ENCODE measurements around the gene IFNLR1.
"Not testable (repeated sequence)": the region's sequence is repeated elsewhere in the genome, so short reads cannot be mapped to it uniquely, and the experiment has no call there.

IFNLR1 gene

GRCh38 chr1:24186993-24187790, at the start of gene IFNLR1:
TSS of gene IFNLR1 (minus strand) at chr1:24187289. CDS start at chr1:24187248, 41 bp downstream.
- peak; percentile 61 for DNase-seq (ENCODE audit: low read depth)

- no peak for DNase-seq (ENCODE audit: low read depth)
These were observed 49.1 kb upstream of the IFNLR1 start for GRCh38 chr1:24235921-24236788.

- no peak for DNase-seq (ENCODE audit: low read depth)
These were observed 46.9 kb upstream of the IFNLR1 start for GRCh38 chr1:24233684-24234600.

- DNase-seq (ENCODE audit: low read depth): no peak
These were observed 44.6 kb upstream of the IFNLR1 start for GRCh38 chr1:24231701-24232100.

- DNase-seq (ENCODE audit: low read depth): no peak
These were observed 41.2 kb upstream of the IFNLR1 start for GRCh38 chr1:24228311-24228710.

- no peak for DNase-seq (ENCODE audit: low read depth)
These were observed 39.7 kb upstream of the IFNLR1 start for GRCh38 chr1:24226749-24227148.

GRCh38 chr1:24224761-24225160, 37.7 kb upstream of the IFNLR1 start:
- no peak for DNase-seq (ENCODE audit: low read depth)

GRCh38 chr1:24224086-24224485, 37.0 kb upstream of the IFNLR1 start:
- no peak for DNase-seq (ENCODE audit: low read depth)

GRCh38 chr1:24222793-24223192, 35.7 kb upstream of the IFNLR1 start:
- no peak for DNase-seq (ENCODE audit: low read depth)

GRCh38 chr1:24222008-24222605, 35.0 kb upstream of the IFNLR1 start:
- no peak for DNase-seq (ENCODE audit: low read depth)

- no peak for DNase-seq (ENCODE audit: low read depth)
These were observed 34.2 kb upstream of the IFNLR1 start for GRCh38 chr1:24221246-24221645.

GRCh38 chr1:24216276-24217074, 29.4 kb upstream of the IFNLR1 start:
- no peak for DNase-seq (ENCODE audit: low read depth)

GRCh38 chr1:24215226-24215814, 28.2 kb upstream of the IFNLR1 start:
- DNase-seq (ENCODE audit: low read depth): no peak

GRCh38 chr1:24212376-24212775, 25.3 kb upstream of the IFNLR1 start:
- DNase-seq (ENCODE audit: low read depth): no peak

GRCh38 chr1:24210195-24210627, 23.1 kb upstream of the IFNLR1 start:
- DNase-seq (ENCODE audit: low read depth): no peak

GRCh38 chr1:24209097-24209496, 22.0 kb upstream of the IFNLR1 start:
- DNase-seq (ENCODE audit: low read depth): no peak

- DNase-seq (ENCODE audit: low read depth): no peak
These were observed 20.6 kb upstream of the IFNLR1 start for GRCh38 chr1:24207709-24208108.

GRCh38 chr1:24207395-24207687, 20.3 kb upstream of the IFNLR1 start:
- not testable (repeated sequence) for DNase-seq (ENCODE audit: low read depth)

GRCh38 chr1:24206516-24207394, 19.7 kb upstream of the IFNLR1 start:
- no peak for DNase-seq (ENCODE audit: low read depth)

GRCh38 chr1:24206083-24206464, 19.0 kb upstream of the IFNLR1 start:
- DNase-seq (ENCODE audit: low read depth): no peak
